SK-N-DZ (cell line): ENCODE data around the gene C1orf198.

Source experiments
- small RNA-seq, 2 experiments: library from RNA; depleted of rRNA; stranded (forward); fragments of <200 nt; gene quantifications; one replicate each; pipeline ENCODE3, GENCODE V24; 2014

The C1orf198 gene

Small RNA genes within 50 kb of the gene (small RNA-seq; reads per million reads assigned to genes)
- 0 reads per million in 2 experiments for gene RN7SL837P
- gene RNA5SP79: 0.05 to 2.0 reads per million in 2 experiments
